ENCODE data around the gene EXOC3. TPM values are rescaled to one million over a fixed set of nuclear protein-coding genes. Genes with fewer than 3 reads are reported as not detected.

EXOC3 gene
- total and polyA plus RNA-seq, 4 donors: 34.8 to 61.0 (median 51.9) TPM

DNA sequence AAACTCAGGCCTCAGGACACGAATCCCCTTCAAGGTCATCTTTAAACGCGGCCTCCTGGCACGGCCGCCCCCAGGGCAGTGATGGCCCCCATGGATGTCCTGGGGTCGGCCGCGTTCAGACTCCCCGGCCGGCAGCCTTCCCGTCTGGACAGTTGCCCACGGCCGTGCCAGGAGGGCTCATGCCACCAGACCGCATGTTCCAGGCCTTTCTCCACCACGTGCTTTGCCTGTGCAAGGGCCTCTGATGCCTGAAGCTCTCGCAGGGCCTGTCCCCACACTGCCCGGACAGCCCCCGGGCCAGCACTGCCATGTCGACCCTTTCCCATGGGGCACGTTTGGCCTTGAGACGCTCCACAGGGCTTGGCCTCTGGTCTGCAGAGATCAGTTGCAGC is 46.7 kb downstream of the EXOC3 start:
- no peak overlapping the region for H3K9ac ChIP-seq (ENCODE audit: insufficient read depth in 1 of 2, low read length in 2 of 2)
- H3K4me1 ChIP-seq (ENCODE audit: control insufficient read depth in 5 of 5, insufficient read depth in 5 of 5, low read length in 5 of 5): peaks cover 0 to 26% (median 0%) of the 10 kb centered on the region in 5 donors
- 68 to 84% methylated on average over 20 to 21 of the region's 21 CpGs for WGBS, 2 donors
- no peak for DNase-seq
- no peak for ATAC-seq (ENCODE audit: insufficient read depth, low FRiP score)
- H3K9me3 ChIP-seq (ENCODE audit: control insufficient read depth in 4 of 4, insufficient read depth in 3 of 4, low read length in 3 of 4): peaks cover 0 to 2% (median 0%) of the 10 kb centered on the region in 4 donors
- no peak overlapping the region for H3K27ac ChIP-seq (ENCODE audit: low read depth in 1 of 2, low read length in 1 of 2)
- TF ChIP-seq, protein P1, sequence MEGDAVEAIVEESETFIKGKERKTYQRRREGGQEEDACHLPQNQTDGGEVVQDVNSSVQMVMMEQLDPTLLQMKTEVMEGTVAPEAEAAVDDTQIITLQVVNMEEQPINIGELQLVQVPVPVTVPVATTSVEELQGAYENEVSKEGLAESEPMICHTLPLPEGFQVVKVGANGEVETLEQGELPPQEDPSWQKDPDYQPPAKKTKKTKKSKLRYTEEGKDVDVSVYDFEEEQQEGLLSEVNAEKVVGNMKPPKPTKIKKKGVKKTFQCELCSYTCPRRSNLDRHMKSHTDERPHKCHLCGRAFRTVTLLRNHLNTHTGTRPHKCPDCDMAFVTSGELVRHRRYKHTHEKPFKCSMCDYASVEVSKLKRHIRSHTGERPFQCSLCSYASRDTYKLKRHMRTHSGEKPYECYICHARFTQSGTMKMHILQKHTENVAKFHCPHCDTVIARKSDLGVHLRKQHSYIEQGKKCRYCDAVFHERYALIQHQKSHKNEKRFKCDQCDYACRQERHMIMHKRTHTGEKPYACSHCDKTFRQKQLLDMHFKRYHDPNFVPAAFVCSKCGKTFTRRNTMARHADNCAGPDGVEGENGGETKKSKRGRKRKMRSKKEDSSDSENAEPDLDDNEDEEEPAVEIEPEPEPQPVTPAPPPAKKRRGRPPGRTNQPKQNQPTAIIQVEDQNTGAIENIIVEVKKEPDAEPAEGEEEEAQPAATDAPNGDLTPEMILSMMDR (IDR thresholded peaks at IDR 0.05; ENCODE audit: control extremely low read depth, extremely low read depth): no peak
- no peak overlapping the region for H3K4me3 ChIP-seq
- H3K36me3 ChIP-seq (ENCODE audit: control insufficient read depth in 4 of 4, insufficient read depth in 4 of 4, low read length in 4 of 4): no peaks in the 10 kb centered on the region
- peaks cover 0 to 6% (median 0%) of the 10 kb centered on the region in 3 donors for H3K27me3 ChIP-seq (ENCODE audit: control insufficient read depth in 3 of 3, insufficient read depth in 3 of 3, low read length in 2 of 3)

DNA sequence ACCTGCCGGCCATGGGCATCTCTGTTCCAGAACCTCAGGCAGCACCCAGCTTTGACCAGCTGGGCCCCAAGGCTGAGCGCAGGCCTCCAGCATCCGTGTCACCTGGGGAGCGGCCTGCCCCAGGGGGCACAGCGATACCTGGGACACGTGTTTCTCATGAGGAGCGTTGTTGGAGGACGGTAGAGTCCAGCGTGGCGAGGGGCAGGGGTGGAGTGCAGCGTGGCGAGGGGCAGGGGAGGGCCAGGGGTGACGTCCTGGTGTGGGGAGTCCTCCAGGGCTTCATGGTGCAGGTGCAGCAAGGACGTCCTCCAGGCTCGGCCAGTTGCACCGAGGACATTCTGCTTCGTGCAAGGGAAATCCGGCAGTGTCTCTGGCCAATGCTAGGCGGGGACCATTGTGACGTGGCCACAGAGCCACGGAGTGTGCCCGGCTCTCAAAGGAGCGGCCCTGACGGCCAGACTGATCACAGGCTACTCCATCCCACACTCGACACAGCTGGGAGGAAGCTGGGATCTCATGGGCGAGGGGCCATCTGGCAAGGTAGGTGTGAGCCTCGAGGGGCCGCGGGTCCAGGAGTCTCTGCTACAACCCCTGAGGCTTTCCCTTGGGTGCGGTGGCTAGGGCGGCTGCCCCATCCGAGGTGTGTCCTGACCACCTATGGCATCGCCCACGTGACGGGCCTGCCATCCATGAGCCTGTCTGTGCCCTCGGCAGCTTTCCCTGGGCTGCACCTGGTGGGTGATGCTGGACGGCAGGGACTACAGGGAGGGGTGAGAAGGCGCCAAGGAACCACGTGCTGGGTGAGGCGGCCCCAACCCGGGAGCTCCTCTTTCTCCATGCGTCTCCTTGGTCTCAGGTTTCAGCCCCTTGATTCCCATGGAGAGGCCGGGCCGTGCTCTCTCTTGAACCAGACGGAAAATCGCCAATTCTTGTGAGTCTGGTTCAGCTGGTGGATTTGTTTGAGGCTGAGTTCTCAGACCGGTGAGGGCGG is 47.4 kb downstream of the EXOC3 start:
- H3K27me3 ChIP-seq (ENCODE audit: control insufficient read depth in 3 of 3, insufficient read depth in 3 of 3, low read length in 2 of 3): peaks cover 0 to 6% (median 0%) of the 10 kb centered on the region in 3 donors
- WGBS, 2 donors: 78 to 88% methylated on average over 47 to 48 of the region's 48 CpGs
- peak in 2 of 3 donors; percentile 49 to 58 for DNase-seq
- no peaks in the 10 kb centered on the region for H3K9me3 ChIP-seq (ENCODE audit: control insufficient read depth in 4 of 4, insufficient read depth in 3 of 4, low read length in 3 of 4)
- H3K4me1 ChIP-seq (ENCODE audit: control insufficient read depth in 5 of 5, insufficient read depth in 5 of 5, low read length in 5 of 5): peaks cover 0 to 26% (median 0%) of the 10 kb centered on the region in 5 donors
- TF ChIP-seq, protein P1 (IDR thresholded peaks at IDR 0.05; ENCODE audit: control extremely low read depth, extremely low read depth): no peak
- no peak for ATAC-seq (ENCODE audit: insufficient read depth, low FRiP score)
- H3K4me3 ChIP-seq: no peak overlapping the region
- no peak overlapping the region for H3K9ac ChIP-seq (ENCODE audit: insufficient read depth in 1 of 2, low read length in 2 of 2)
- no peak overlapping the region for H3K27ac ChIP-seq (ENCODE audit: low read depth in 1 of 2, low read length in 1 of 2)
- no peaks in the 10 kb centered on the region for H3K36me3 ChIP-seq (ENCODE audit: control insufficient read depth in 4 of 4, insufficient read depth in 4 of 4, low read length in 4 of 4)

DNA sequence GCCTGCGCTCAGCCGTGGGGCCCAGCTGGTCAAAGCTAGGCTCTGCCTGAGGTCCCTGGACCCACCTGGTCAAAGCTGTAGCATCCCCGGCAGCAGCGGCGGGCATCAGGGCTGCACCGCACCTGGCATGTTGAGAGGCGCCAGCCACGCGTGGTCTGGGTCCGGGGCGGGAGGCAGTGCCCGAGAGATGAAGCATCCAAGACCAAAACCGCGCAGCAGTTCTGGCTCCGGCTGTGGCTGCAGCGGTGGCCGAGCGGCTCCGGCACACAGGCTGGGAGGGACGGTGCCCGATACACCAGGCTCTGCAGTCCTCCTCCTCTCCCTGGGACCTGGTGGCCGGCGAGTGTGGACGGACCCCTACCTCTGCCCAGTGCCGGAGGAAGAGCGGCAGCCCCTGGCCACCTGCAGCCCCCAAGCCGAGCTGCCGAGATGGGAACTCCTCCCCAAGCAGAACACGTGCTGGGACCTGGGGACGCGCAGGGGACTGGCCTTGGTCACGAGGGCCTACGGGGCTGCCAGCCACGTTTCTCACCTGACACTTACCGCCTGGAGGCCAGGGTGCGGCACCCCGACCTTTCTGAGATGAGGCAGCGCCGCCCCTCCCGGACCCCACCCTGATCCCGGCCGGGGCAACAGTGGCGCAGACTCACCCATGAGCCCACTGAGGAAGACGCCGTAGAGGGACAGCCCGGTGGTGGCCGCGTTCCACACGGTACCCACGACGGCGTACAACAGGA is 48.3 kb downstream of the EXOC3 start:
- DNase-seq (no peak), ATAC-seq (ENCODE audit: insufficient read depth, low FRiP score) (no peak)
- Histone ChIP-seq H3K9me3 (ENCODE audit: control insufficient read depth in 4 of 4, insufficient read depth in 3 of 4, low read length in 3 of 4) (no peaks in the 10 kb centered on the region), H3K27ac (ENCODE audit: low read depth in 1 of 2, low read length in 1 of 2) (no peak overlapping the region), H3K4me1 (ENCODE audit: control insufficient read depth in 5 of 5, insufficient read depth in 5 of 5, low read length in 5 of 5) (peaks cover 0 to 26% (median 0%) of the 10 kb centered on the region in 5 donors), H3K4me3 (no peak overlapping the region), H3K27me3 (ENCODE audit: control insufficient read depth in 3 of 3, insufficient read depth in 3 of 3, low read length in 2 of 3) (peaks cover 0 to 11% (median 5%) of the 10 kb centered on the region in 3 donors), H3K36me3 (ENCODE audit: control insufficient read depth in 4 of 4, insufficient read depth in 4 of 4, low read length in 4 of 4) (no peaks in the 10 kb centered on the region), H3K9ac (ENCODE audit: insufficient read depth in 1 of 2, low read length in 2 of 2) (no peak overlapping the region)
- TF ChIP-seq, protein P1 (IDR thresholded peaks at IDR 0.05; ENCODE audit: control extremely low read depth, extremely low read depth): no peak
- WGBS, 2 donors: 87 to 92% methylated on average over 47 to 52 of the region's 52 CpGs

Data from lung (tissue), 12 donors.